HEK293T (cell line): Measurements from ENCODE around the gene CCDC97.

Experiments
- CTCF ChIA-PET: fragments of 350-600 bp; formaldehyde crosslinking; extraction: SDS; loops from one replicate; lab custom pipeline; 2021; ENCODE audit warnings: antibody characterized with exemption, inconsistent platforms; lab: Yijun Ruan, JAX
- POLR2A ChIA-PET: fragments of 350-600 bp; formaldehyde crosslinking; extraction: SDS; loops from one replicate; lab custom pipeline; 2020; ENCODE audit warnings: antibody characterized with exemption, inconsistent platforms; lab: Yijun Ruan, JAX
- DNase-seq: peaks from one replicate; pipeline ENCODE4 v3.0.0; 2012; ENCODE audit warnings: mixed read lengths; ENCODE audit errors: extremely low spot score
- ARNT ChIP-seq: fragments of 450-650 bp; IDR thresholded peaks from 2 replicates; pipeline ENCODE4 v1.6.1; 2017; ENCODE audit warnings: mild to moderate bottlenecking
- BHLHE40 ChIP-seq: fragments of 450-650 bp; IDR thresholded peaks from 2 replicates; pipeline ENCODE4 v1.6.1; 2016; ENCODE audit warnings: mild to moderate bottlenecking, moderate library complexity, borderline replicate concordance
- CTBP1 ChIP-seq: fragments of 450-650 bp; IDR thresholded peaks from 2 replicates; pipeline ENCODE4 v1.6.1; 2016; ENCODE audit warnings: borderline replicate concordance
- ELF4 ChIP-seq: fragments of 450-650 bp; IDR thresholded peaks from 2 replicates; pipeline ENCODE4 v1.6.1; 2017; ENCODE audit warnings: antibody characterized with exemption
- FOXA1 ChIP-seq: fragments of 450-650 bp; IDR thresholded peaks from 2 replicates; pipeline ENCODE4 v1.6.1; 2016; ENCODE audit warnings: mild to moderate bottlenecking
- FOXK2 ChIP-seq: fragments of 450-650 bp; IDR thresholded peaks from 2 replicates; pipeline ENCODE4 v1.6.1; 2016; ENCODE audit warnings: mild to moderate bottlenecking
- FOXM1 ChIP-seq: fragments of 450-650 bp; IDR thresholded peaks from 2 replicates; pipeline ENCODE4 v1.6.1; 2017; ENCODE audit warnings: mild to moderate bottlenecking, borderline replicate concordance
- HDGF ChIP-seq: fragments of 450-650 bp; IDR thresholded peaks from 2 replicates; pipeline ENCODE4 v1.6.1; 2017; ENCODE audit warnings: antibody characterized with exemption, borderline replicate concordance
- L3MBTL2 ChIP-seq: fragments of 450-650 bp; conservative IDR thresholded peaks from 2 replicates; pipeline ENCODE4 v1.6.1; 2016; ENCODE audit warnings: mild to moderate bottlenecking
- LEF1 ChIP-seq: fragments of 450-650 bp; IDR thresholded peaks from 2 replicates; pipeline ENCODE4 v1.6.1; 2017; ENCODE audit warnings: mild to moderate bottlenecking, borderline replicate concordance
- NFRKB ChIP-seq: fragments of 450-650 bp; IDR thresholded peaks from 2 replicates; pipeline ENCODE4 v1.6.1; 2016; ENCODE audit warnings: mild to moderate bottlenecking, moderate library complexity
- SP1 ChIP-seq: fragments of 450-650 bp; IDR thresholded peaks from 2 replicates; pipeline ENCODE4 v1.6.1; 2017
- SUZ12 ChIP-seq: fragments of 450-650 bp; IDR thresholded peaks from 2 replicates; pipeline ENCODE4 v1.6.1; 2016; ENCODE audit warnings: mild to moderate bottlenecking
- TARDBP ChIP-seq: fragments of 450-650 bp; IDR thresholded peaks from 2 replicates; pipeline ENCODE4 v1.6.1; 2016
- ZNF384 ChIP-seq: fragments of 450-650 bp; IDR thresholded peaks from 2 replicates; pipeline ENCODE4 v1.6.1; 2016
- TF ChIP-seq, protein P1 (sequence below): fragments of 450-650 bp; IDR thresholded peaks from 2 replicates; pipeline ENCODE4 v1.6.1; 2016

The CCDC97 gene

DNA sequence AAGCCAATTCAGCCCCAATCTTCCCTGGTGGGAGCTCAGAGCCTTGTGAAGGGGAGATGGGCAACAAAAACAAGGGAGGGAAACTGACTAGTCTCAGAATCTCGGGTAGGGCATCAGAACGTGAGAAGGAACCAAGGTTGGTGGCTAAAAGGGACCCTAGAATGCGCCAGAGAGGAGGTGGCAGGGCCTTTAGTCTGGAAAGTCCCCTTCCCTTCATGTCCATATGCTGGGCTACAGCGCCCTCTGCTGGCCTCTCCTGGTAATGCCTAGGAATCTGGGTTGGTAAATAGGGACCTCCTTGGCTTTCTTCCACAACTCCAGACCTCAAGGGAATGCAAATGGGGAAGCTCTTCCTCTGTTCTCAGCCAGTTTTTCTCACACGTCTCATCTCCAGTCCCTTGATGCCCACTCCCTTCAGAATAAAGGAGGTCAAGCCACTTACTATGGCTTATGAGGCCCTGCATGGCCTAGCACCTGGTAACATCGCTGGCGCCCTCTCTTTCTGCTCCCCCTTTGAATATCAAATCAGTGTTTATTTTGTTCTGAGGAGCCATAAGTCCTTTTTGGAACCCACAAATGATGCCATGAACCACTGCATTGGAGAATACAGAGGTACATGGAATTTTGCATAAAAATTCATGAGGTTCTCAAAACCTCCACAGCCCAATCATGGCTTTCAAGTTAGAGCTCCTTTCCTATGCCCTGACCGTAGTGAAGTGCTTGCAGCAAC, 1.4 kb upstream of the CCDC97 start:
- ChIA-PET POLR2A (interaction anchor here (0.9 to 1.6 kb wide), 4 partner anchors 44 to 131 kb away, joined by 3 to 6 read pairs (median 4); partner anchors contain the start of genes DMAC2 and HNRNPUL1), CTCF (interaction anchor here (0.6 to 1.4 kb wide), 12 partner anchors 10 to 255 kb away, joined by 3 to 5 read pairs (median 3); no protein-coding TSS in a partner anchor)
- peak; percentile 82 for DNase-seq
- TF ChIP-seq FOXK2 (peak; percentile 53; the same call in 1 of the 2 replicates), BHLHE40 (no peak)

DNA sequence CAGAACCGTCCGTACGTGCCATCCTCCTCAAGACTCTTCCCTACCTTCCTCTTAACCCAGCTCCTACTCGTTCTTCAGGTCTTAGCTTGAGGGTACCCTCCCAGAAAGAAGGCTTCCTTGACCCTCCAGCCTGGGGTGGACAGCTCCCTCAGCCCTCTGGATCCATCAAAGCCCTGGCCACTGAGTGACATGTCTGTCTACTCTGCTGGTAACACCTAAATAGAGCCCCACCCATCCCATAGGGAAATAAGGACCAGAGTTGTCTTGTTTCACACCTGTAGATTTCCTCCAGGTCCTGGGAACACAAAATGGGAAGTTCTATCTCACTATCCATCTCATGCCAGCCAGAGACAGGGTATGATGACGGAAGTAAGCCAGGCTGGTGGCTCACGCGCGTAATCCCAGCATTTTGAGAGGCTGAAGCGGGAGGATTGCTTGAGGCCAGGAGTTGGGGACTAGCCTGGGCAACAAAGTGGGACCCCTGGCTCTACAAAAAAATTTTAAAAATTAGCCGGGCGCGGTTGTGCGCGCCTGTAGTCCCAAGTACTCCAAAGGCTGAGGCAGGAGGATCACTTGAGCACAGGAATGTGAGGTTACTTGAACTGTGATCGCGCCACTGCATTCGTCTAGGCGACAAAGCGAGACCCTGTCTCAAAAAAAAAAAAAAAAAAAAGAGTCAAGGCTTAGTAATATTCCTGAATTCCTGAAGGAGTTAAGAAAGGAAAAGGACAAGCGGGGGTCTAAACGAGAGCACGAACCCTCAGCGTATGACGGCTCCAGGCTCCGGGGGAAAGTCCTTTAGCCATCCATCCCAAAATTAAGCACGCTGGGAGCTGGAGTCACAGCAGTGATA, 566 bp upstream of the CCDC97 start:
- TF ChIP-seq, protein P1, sequence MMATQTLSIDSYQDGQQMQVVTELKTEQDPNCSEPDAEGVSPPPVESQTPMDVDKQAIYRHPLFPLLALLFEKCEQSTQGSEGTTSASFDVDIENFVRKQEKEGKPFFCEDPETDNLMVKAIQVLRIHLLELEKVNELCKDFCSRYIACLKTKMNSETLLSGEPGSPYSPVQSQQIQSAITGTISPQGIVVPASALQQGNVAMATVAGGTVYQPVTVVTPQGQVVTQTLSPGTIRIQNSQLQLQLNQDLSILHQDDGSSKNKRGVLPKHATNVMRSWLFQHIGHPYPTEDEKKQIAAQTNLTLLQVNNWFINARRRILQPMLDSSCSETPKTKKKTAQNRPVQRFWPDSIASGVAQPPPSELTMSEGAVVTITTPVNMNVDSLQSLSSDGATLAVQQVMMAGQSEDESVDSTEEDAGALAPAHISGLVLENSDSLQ, result no peak
- TF ChIP-seq HDGF (no peak), ZNF384 (no peak; the same call in 1 of the 2 replicates), SP1 (no peak), L3MBTL2 (no peak), FOXA1 (no peak), LEF1 (no peak), TARDBP (no peak), CTBP1 (no peak), FOXM1 (no peak), BHLHE40 (no peak), FOXK2 (no peak), SUZ12 (no peak), ELF4 (no peak), NFRKB (no peak), ARNT (no peak)
- CTCF ChIA-PET, result interaction anchor here (0.6 to 1.4 kb wide), 9 partner anchors 11 to 139 kb away, joined by 3 to 5 read pairs (median 4); no protein-coding TSS in a partner anchor
- POLR2A ChIA-PET, result interaction anchor here (1.0 to 2.1 kb wide), 4 partner anchors 43 to 130 kb away, joined by 3 to 6 read pairs (median 4); partner anchors contain the start of gene DMAC2
- DNase-seq, result no peak

DNA sequence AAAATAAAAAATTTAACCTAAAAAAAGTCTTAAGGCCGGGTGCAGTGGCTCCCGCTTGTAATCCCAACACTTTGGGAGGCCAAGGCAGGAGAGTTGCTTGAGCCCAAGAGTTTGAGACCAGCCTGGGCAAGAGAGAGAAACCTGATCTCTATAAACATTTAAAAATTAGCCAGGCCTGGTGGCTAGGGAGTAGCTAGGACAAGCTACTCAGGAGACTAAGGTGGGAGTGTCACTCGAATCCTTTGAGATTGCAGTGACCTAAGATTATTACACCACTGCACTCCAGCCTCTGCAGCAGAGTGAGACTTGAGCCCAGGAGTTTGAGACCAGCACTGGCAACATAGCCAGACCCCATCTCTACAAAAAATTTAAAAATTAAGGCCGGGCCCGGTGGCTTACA, 1.1 kb downstream of the CCDC97 start:
- ChIA-PET POLR2A (interaction anchor here (0.6 to 2.1 kb wide), 4 partner anchors 41 to 53 kb away, joined by 3 to 5 read pairs (median 4); partner anchors contain the start of genes B9D2 and HNRNPUL1), CTCF (no interaction called here)
- TF ChIP-seq, protein P1, result no peak
- TF ChIP-seq SP1, result no peak
- TF ChIP-seq ELF4, result no peak
- no peak for TF ChIP-seq CTBP1
- no peak for TF ChIP-seq ZNF384
- no peak for TF ChIP-seq L3MBTL2
- TF ChIP-seq TARDBP, result no peak
- TF ChIP-seq LEF1, result no peak
- no peak for TF ChIP-seq ARNT
- TF ChIP-seq BHLHE40, result no peak
- DNase-seq, result no peak

DNA sequence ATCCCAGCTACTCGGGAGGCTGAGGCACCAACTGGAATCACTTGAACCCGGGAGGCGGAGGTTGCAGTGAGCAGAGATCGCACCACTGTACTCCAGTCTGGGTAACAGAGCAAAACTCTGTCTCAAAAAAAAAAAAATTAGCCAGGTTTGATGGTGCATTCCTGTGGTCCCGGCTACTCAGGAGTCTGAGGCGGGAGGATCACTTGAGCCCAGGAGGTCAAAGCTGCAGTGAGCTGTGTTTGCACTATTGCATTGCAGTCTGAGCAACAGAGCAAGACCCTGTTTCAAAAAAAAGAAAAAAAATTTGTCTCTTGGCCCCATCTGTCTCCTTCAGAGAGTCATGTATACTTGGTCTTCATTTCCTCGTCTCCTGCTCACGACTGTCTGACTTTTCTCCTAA, 1.6 kb downstream of the CCDC97 start:
- TF ChIP-seq SUZ12, result no peak
- no peak for TF ChIP-seq HDGF
- TF ChIP-seq BHLHE40, result no peak
- TF ChIP-seq ZNF384, result no peak
- TF ChIP-seq FOXA1, result no peak
- TF ChIP-seq NFRKB, result no peak
- no peak for TF ChIP-seq CTBP1
- TF ChIP-seq LEF1, result no peak
- TF ChIP-seq, protein P1, result no peak
- no peak for TF ChIP-seq SP1
- no peak for TF ChIP-seq ELF4
- no peak for TF ChIP-seq ARNT
- no peak for TF ChIP-seq TARDBP
- TF ChIP-seq FOXM1, result no peak
- TF ChIP-seq FOXK2, result no peak
- no peak for TF ChIP-seq L3MBTL2
- ChIA-PET POLR2A (interaction anchor here (0.6 to 2.1 kb wide), 3 partner anchors 41 to 52 kb away, joined by 3 to 5 read pairs (median 5); partner anchors contain the start of genes B9D2 and HNRNPUL1), CTCF (no interaction called here)
- DNase-seq, result no peak

DNA sequence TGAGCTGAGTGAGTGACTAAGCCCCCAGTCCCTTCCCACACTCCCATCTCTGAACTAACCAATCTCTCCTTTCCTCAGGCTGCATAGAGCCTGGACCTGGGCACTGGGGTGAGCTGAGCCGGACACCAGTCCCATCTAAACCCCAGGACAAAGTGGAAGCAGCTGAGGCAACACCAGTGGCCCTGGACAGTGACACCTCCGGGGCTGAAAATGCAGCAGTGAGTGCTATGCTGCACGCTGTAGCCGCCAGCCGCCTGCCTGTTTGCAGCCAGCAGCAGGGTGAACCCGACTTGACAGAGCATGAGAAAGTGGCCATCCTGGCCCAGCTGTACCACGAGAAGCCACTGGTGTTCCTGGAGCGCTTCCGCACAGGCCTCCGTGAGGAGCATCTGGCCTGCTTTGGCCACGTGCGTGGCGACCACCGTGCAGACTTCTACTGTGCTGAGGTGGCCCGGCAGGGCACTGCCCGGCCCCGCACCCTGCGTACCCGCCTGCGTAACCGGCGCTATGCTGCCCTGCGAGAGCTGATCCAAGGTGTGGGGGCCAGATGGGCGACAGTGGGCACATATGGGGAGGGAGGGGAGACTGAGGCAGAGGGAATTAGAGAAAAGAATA, 6.4 kb downstream of the CCDC97 start:
- no peak for DNase-seq
- CTCF ChIA-PET, result no interaction called here
- TF ChIP-seq ARNT, result no peak
- TF ChIP-seq ELF4, result no peak
- TF ChIP-seq FOXA1, result no peak
- no peak for TF ChIP-seq FOXM1
- TF ChIP-seq, protein P1, result no peak
- no peak for TF ChIP-seq FOXK2
- TF ChIP-seq HDGF, result no peak
- no peak for TF ChIP-seq LEF1
- no peak for TF ChIP-seq SP1
- POLR2A ChIA-PET, result no interaction called here
